Measurements from ENCODE around the gene ERBB3.

DNA sequence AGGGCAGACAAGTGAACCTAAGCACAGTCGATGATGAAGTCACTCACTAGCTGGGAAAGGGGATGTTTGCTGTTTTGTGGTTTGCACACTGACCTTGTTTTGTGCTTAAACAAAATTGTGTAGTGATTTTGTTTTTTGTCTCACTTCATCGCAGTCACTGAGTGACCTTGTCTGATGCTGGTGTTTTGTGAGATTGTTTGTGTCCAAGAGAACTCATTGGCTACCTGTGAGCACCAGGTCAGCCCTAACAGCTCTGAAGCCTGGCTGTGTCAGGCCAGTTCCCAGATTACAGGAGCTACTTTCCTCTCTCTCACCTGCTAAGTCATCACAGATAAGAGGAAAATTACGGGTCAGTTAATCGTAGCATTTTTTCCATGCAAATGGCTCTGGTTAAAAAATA lies 44.2 kb downstream of the ERBB3 start:
- TF ChIP-seq POLR2A (IDR thresholded peaks at IDR 0.05; ENCODE audit: low read depth, low read length) (no peak), CHD1 (IDR thresholded peaks at IDR 0.05; ENCODE audit: low read depth, low read length) (no peak)
- TF ChIP-seq, protein P1, sequence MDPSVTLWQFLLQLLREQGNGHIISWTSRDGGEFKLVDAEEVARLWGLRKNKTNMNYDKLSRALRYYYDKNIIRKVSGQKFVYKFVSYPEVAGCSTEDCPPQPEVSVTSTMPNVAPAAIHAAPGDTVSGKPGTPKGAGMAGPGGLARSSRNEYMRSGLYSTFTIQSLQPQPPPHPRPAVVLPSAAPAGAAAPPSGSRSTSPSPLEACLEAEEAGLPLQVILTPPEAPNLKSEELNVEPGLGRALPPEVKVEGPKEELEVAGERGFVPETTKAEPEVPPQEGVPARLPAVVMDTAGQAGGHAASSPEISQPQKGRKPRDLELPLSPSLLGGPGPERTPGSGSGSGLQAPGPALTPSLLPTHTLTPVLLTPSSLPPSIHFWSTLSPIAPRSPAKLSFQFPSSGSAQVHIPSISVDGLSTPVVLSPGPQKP (IDR thresholded peaks at IDR 0.05; ENCODE audit: borderline replicate concordance, low read depth, low read length) = no peak

Data from IMR-90 (cell line).